IPS-NIHi11 (cell line): Measurements from ENCODE around the gene PSD4.
"Not testable (repeated sequence)": the region's sequence is repeated elsewhere in the genome, so short reads cannot be mapped to it uniquely, and the experiment has no call there.

ENCODE experiments used
- DNase-seq: peaks from one replicate; pipeline ENCODE4 v3.0.0; 2012; ENCODE audit warnings: mixed read lengths, low spot score

PSD4 gene

GRCh38 chr2:113223813-113224212 is 50.0 kb downstream of the PSD4 start:
- no peak for DNase-seq

GRCh38 chr2:113224647-113225236 is 51.0 kb downstream of the PSD4 start:
- DNase-seq, result no peak

GRCh38 chr2:113225263-113226259 is 51.8 kb downstream of the PSD4 start:
- peak; percentile 65 for DNase-seq

- DNase-seq, result no peak
Observed at GRCh38 chr2:113226462-113226861, 52.7 kb downstream of the PSD4 start.

GRCh38 chr2:113227290-113227689 is 53.5 kb downstream of the PSD4 start:
- no peak for DNase-seq

GRCh38 chr2:113227698-113228097 is 53.9 kb downstream of the PSD4 start:
- no peak for DNase-seq

GRCh38 chr2:113228351-113228750 is 54.6 kb downstream of the PSD4 start:
- no peak for DNase-seq

GRCh38 chr2:113228991-113229716 is 55.4 kb downstream of the PSD4 start:
- no peak for DNase-seq

- DNase-seq, result no peak
Observed at GRCh38 chr2:113229795-113230194, 56.0 kb downstream of the PSD4 start.

- DNase-seq, result no peak
Observed at GRCh38 chr2:113230531-113230930, 56.8 kb downstream of the PSD4 start.

- no peak for DNase-seq
Observed at GRCh38 chr2:113231064-113231463, 57.3 kb downstream of the PSD4 start.

- DNase-seq, result no peak
Observed at GRCh38 chr2:113232123-113232522, 58.4 kb downstream of the PSD4 start.

- no peak for DNase-seq
Observed at GRCh38 chr2:113232740-113233139, 59.0 kb downstream of the PSD4 start.

- DNase-seq, result no peak
Observed at GRCh38 chr2:113233593-113234550, 60.1 kb downstream of the PSD4 start.

GRCh38 chr2:113234721-113235346 is 61.1 kb downstream of the PSD4 start:
- DNase-seq, result no peak

GRCh38 chr2:113235347-113236226 is 61.8 kb downstream of the PSD4 start:
- DNase-seq, result not testable (repeated sequence)

GRCh38 chr2:113236367-113237159 is 62.8 kb downstream of the PSD4 start:
- no peak for DNase-seq

GRCh38 chr2:113237604-113238160 is 63.9 kb downstream of the PSD4 start:
- no peak for DNase-seq
